ENCODE results near the gene KCTD16.

DNA sequence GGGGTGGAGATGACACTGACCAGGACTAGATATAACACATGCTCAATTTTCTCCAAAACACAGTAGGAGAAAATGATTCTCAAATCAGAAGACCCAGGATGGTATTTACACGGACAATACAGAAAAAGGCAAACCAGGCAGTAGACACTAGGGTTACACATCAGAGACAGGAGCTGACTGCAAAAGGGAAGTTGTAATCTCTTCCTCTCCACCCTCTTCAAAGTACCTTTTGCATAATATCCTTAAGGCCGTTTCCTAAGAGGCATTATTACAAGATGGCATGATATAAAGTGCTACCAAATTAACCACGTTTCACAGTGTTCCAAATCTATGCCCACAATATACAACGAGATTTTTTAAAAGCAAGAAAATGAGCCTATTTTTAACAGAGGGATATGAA lies 39.4 kb upstream of the KCTD16 start:
- TF ChIP-seq POLR2A (IDR thresholded peaks at IDR 0.05), result no peak
- TF ChIP-seq POLR2AphosphoS5 (IDR thresholded peaks at IDR 0.05), result no peak
- TF ChIP-seq, protein P1, sequence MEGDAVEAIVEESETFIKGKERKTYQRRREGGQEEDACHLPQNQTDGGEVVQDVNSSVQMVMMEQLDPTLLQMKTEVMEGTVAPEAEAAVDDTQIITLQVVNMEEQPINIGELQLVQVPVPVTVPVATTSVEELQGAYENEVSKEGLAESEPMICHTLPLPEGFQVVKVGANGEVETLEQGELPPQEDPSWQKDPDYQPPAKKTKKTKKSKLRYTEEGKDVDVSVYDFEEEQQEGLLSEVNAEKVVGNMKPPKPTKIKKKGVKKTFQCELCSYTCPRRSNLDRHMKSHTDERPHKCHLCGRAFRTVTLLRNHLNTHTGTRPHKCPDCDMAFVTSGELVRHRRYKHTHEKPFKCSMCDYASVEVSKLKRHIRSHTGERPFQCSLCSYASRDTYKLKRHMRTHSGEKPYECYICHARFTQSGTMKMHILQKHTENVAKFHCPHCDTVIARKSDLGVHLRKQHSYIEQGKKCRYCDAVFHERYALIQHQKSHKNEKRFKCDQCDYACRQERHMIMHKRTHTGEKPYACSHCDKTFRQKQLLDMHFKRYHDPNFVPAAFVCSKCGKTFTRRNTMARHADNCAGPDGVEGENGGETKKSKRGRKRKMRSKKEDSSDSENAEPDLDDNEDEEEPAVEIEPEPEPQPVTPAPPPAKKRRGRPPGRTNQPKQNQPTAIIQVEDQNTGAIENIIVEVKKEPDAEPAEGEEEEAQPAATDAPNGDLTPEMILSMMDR (IDR thresholded peaks at IDR 0.05 in 8 of 11, conservative IDR thresholded peaks at IDR 0.05 in 3 of 11), result no peak
